HG03432 (cell line): ENCODE measurements around the gene MKRN1.
A peak's percentile ranks its signal among the peaks of the same experiment; 100 is the strongest.
"Not testable (repeated sequence)": the region's sequence is repeated elsewhere in the genome, so short reads cannot be mapped to it uniquely, and the experiment has no call there.

ENCODE experiments used
- ATAC-seq: cut with Tn5 transposase; IDR thresholded peaks from one replicate; pipeline ENCODE4 v1.9.1; 2021; ENCODE audit warnings: mild to moderate bottlenecking, moderate library complexity; ENCODE audit not compliant: unreplicated experiment

Gene MKRN1

GRCh38 chr7:140440593-140440992 lies 38.7 kb downstream of the MKRN1 start:
- no peak for ATAC-seq

- peak; percentile 59 for ATAC-seq
Measured at GRCh38 chr7:140439359-140439758, 39.9 kb downstream of the MKRN1 start.

GRCh38 chr7:140435252-140435895 lies 43.9 kb downstream of the MKRN1 start:
- ATAC-seq, result no peak

- no peak for ATAC-seq
Measured at GRCh38 chr7:140433396-140433795, 45.9 kb downstream of the MKRN1 start.

- no peak for ATAC-seq
Measured at GRCh38 chr7:140426130-140426529, 53.2 kb downstream of the MKRN1 start.

GRCh38 chr7:140425718-140426117 lies 53.6 kb downstream of the MKRN1 start:
- ATAC-seq, result no peak

- no peak for ATAC-seq
Measured at GRCh38 chr7:140423501-140423900, 55.8 kb downstream of the MKRN1 start.

- no peak for ATAC-seq
Measured at GRCh38 chr7:140421521-140421920, 57.8 kb downstream of the MKRN1 start.

- no peak for ATAC-seq
Measured at GRCh38 chr7:140418653-140419052, 60.7 kb downstream of the MKRN1 start.

GRCh38 chr7:140418156-140418472 lies 61.2 kb downstream of the MKRN1 start:
- not testable (repeated sequence) for ATAC-seq

GRCh38 chr7:140417456-140418155 lies 61.7 kb downstream of the MKRN1 start:
- ATAC-seq, result no peak

GRCh38 chr7:140416560-140416959 lies 62.7 kb downstream of the MKRN1 start:
- ATAC-seq, result no peak

GRCh38 chr7:140415816-140416215 lies 63.5 kb downstream of the MKRN1 start:
- ATAC-seq, result not testable (repeated sequence)

GRCh38 chr7:140415361-140415760 lies 63.9 kb downstream of the MKRN1 start:
- ATAC-seq, result no peak

- ATAC-seq, result no peak
Measured at GRCh38 chr7:140404565-140405065, 74.7 kb downstream of the MKRN1 start.

GRCh38 chr7:140403878-140404564 lies 75.3 kb downstream of the MKRN1 start, which contains the start of gene RAB19:
RAB19 (plus strand) TSS chr7:140404058; CDS start chr7:140407647, 3,589 bp downstream.
- ATAC-seq, result no peak
